Naive thymus-derived CD4-positive, alpha-beta T cell (primary cell): ENCODE results near the gene KANK3. TPM values are rescaled to one million over a fixed set of nuclear protein-coding genes. Genes with fewer than 3 reads are reported as not detected.
A peak's percentile ranks its signal among the peaks of the same experiment; 100 is the strongest.

Experiments used
- ATAC-seq: fragments of 150-1000 bp; cut with Tn5 transposase; 2 replicates; pipeline ENCODE4 v1.10.0; 2021; ENCODE audit warnings: mild to moderate bottlenecking, moderate library complexity
- CTCF ChIA-PET: fragments of 350-600 bp; sonication (Branson Sonifier 250); formaldehyde crosslinking; loops from one replicate; lab custom pipeline; 2021; ENCODE audit warnings: antibody characterized with exemption; lab: Charles Lee
- POLR2A ChIA-PET: fragments of 350-600 bp; sonication (Branson Sonifier 250); formaldehyde crosslinking; loops from one replicate; lab custom pipeline; 2021; ENCODE audit warnings: antibody characterized with exemption, inconsistent platforms; lab: Charles Lee
- DNase-seq, 9 donors: peaks; one replicate each; pipeline versions ENCODE4 v3.0.0 to v3.0.0-alpha.2; 2020 to 2022; ENCODE audit warnings: mixed read lengths in 1 of 9
- H3K27ac ChIP-seq: one replicate; pipeline ENCODE4 v1.7.0; 2013; ENCODE audit warnings: mild to moderate bottlenecking, low read depth, low read length, moderate library complexity
- H3K27me3 ChIP-seq, 2 donors: one replicate each; pipeline ENCODE4 v1.7.0; 2013; ENCODE audit warnings: low read length in 2 of 2, mild to moderate bottlenecking in 2 of 2, moderate library complexity in 2 of 2; ENCODE audit not compliant: control insufficient read depth in 2 of 2, insufficient read depth in 2 of 2
- H3K36me3 ChIP-seq, 3 experiments: 1 replicate in 2 of 3; 2 replicates in 1 of 3; pipeline ENCODE4 v1.7.0; 2013; ENCODE audit warnings: low read length in 3 of 3, mild to moderate bottlenecking in 3 of 3, moderate library complexity in 1 of 3; ENCODE audit not compliant: insufficient read depth in 3 of 3, control insufficient read depth in 2 of 3
- H3K4me1 ChIP-seq, 2 donors: one replicate each; pipeline ENCODE4 v1.7.0; 2013; ENCODE audit warnings: low read length in 2 of 2, mild to moderate bottlenecking in 2 of 2, moderate library complexity in 1 of 2; ENCODE audit not compliant: control insufficient read depth in 2 of 2, insufficient read depth in 2 of 2
- H3K4me3 ChIP-seq: 2 replicates; pipeline ENCODE4 v1.7.0; 2013; ENCODE audit warnings: mild to moderate bottlenecking, low read length
- H3K9me3 ChIP-seq, 3 experiments: 1 replicate in 2 of 3; 2 replicates in 1 of 3; pipeline ENCODE4 v1.7.0; 2013; ENCODE audit warnings: low read length in 3 of 3; ENCODE audit not compliant: control insufficient read depth in 2 of 3
- H3K27ac Mint-ChIP-seq, 9 donors: one replicate each; pipeline ENCODE4 v1.8.0; 2020 to 2022; ENCODE audit warnings: mixed read lengths in 9 of 9, mild to moderate bottlenecking in 8 of 9, moderate library complexity in 5 of 9, inconsistent platforms in 2 of 9
- H3K27me3 Mint-ChIP-seq, 5 donors: one replicate each; pipeline ENCODE4 v1.8.0; 2021 to 2022; ENCODE audit warnings: mixed read lengths in 5 of 5, mild to moderate bottlenecking in 1 of 5
- H3K36me3 Mint-ChIP-seq, 5 donors: one replicate each; pipeline ENCODE4 v1.8.0; 2020 to 2022; ENCODE audit warnings: mixed read lengths in 5 of 5, mild to moderate bottlenecking in 3 of 5, inconsistent platforms in 1 of 5
- H3K4me1 Mint-ChIP-seq, 7 donors: one replicate each; pipeline ENCODE4 v1.8.0; 2020 to 2022; ENCODE audit warnings: mixed read lengths in 7 of 7, mild to moderate bottlenecking in 3 of 7, inconsistent platforms in 1 of 7
- H3K4me3 Mint-ChIP-seq, 10 donors: one replicate each; pipeline ENCODE4 v1.8.0; 2020 to 2022; ENCODE audit warnings: mild to moderate bottlenecking in 10 of 10, mixed read lengths in 10 of 10, moderate library complexity in 6 of 10, inconsistent platforms in 2 of 10
- H3K9me3 Mint-ChIP-seq, 11 donors: one replicate each; pipeline ENCODE4 v1.8.0; 2020 to 2022; ENCODE audit warnings: mixed read lengths in 11 of 11, mild to moderate bottlenecking in 4 of 11, inconsistent platforms in 1 of 11, moderate library complexity in 1 of 11
- intact Hi-C, 2 donors: fragments of 100-400 bp; cut with micrococcal nuclease; formaldehyde crosslinking; loops; one replicate each; pipeline ENCODE4 v1.15.1; 2023
- polyA plus RNA-seq, 2 donors: library from polyadenylated mRNA; unstranded; fragments of 300-500 nt; fragmentation: Illumina TruSeq; gene quantifications; one replicate each; pipeline ENCODE4 v1.2.3, GENCODE V29; 2021
- total RNA-seq, 6 experiments: library from RNA in 5 of 6; stranded (reverse) in 5 of 6; gene quantifications; 1 replicate in 5 of 6; 2 replicates in 1 of 6; pipeline ENCODE4 v1.2.3 and lab custom pipeline; 2021 to 2026

KANK3 gene
- total and polyA plus RNA-seq, 7 experiments from 2014 or later, result 0.52 to 4.4 (median 1.7) TPM

GRCh38 chr19:8307965-8308866, 34.8 kb downstream of the KANK3 start, which contains the start of gene CD320:
TSS of gene CD320 (minus strand) at chr19:8308358. CDS start at chr19:8308290, 68 bp downstream.
- ATAC-seq, result peak; percentile 95
- CTCF ChIA-PET, result interaction anchor here (1.1 kb wide), 1 partner anchor 12 kb away, joined by 5 read pairs; no protein-coding TSS in a partner anchor
- Mint-ChIP-seq H3K4me1 (peaks cover 18 to 38% (median 35%) of the 10 kb centered on the region in 7 donors), H3K27ac (peak within 1 kb of the TSS; percentile 79 to 98 (median 94)), H3K9me3 (no peaks in the 10 kb centered on the region), H3K36me3 (peaks cover 0 to 14% (median 0%) of the 10 kb centered on the region in 5 donors), H3K4me3 (peak within 1 kb of the TSS; percentile 90 to 97 (median 92)), H3K27me3 (no peaks in the 10 kb centered on the region)
- intact Hi-C loops, result loop anchor here (1.0 to 10.0 kb wide), 7 partner anchors 13 to 1113 kb away; partner anchors contain the start of genes NDUFA7 (in 2 of the 2), RAB11B (in 2 of the 2), RPS28 (in 2 of the 2) and PNPLA6 (in 1 of the 2)
- POLR2A ChIA-PET, result interaction anchor here (0.9 to 4.8 kb wide), 3 partner anchors 10 to 14 kb away, joined by 3 to 31 read pairs (median 3); partner anchors contain the start of genes NDUFA7 and RPS28
- Histone ChIP-seq H3K9me3 (no peaks in the 10 kb centered on the region), H3K4me1 (peaks cover 20 to 22% of the 10 kb centered on the region in 2 donors), H3K27ac (peak within 1 kb of the TSS; percentile 89), H3K4me3 (peak within 1 kb of the TSS; percentile 83), H3K36me3 (peaks cover 0 to 49% (median 0%) of the 10 kb centered on the region in 3 experiments), H3K27me3 (no peaks in the 10 kb centered on the region)
- DNase-seq, result peak; percentile 84 to 90 (median 89)

GRCh38 chr19:8307400-8307964, 35.6 kb downstream of the KANK3 start:
- ChIA-PET POLR2A (interaction anchor here (0.9 to 1.4 kb wide), 2 partner anchors 12 to 14 kb away, joined by 3 read pairs; partner anchors contain the start of genes NDUFA7 and RPS28), CTCF (interaction anchor here (0.5 kb wide), 1 partner anchor 49 kb away, joined by 3 read pairs; no protein-coding TSS in a partner anchor)
- Mint-ChIP-seq H3K27me3 (no peaks in the 10 kb centered on the region), H3K4me3 (peak overlapping the region; percentile 90 to 97 (median 92)), H3K9me3 (no peaks in the 10 kb centered on the region), H3K27ac (peak overlapping the region; percentile 79 to 98 (median 91)), H3K4me1 (peaks cover 18 to 38% (median 35%) of the 10 kb centered on the region in 7 donors), H3K36me3 (peaks cover 0 to 14% (median 0%) of the 10 kb centered on the region in 5 donors)
- peaks cover 0 to 47% (median 0%) of the 10 kb centered on the region in 3 experiments for H3K36me3 ChIP-seq
- H3K4me3 ChIP-seq, result peak overlapping the region; percentile 83
- no peaks in the 10 kb centered on the region for H3K27me3 ChIP-seq
- intact Hi-C loops, result loop anchor here (5.0 to 10.0 kb wide), 4 partner anchors 53 to 1113 kb away; partner anchors contain the start of gene PNPLA6 (in 1 of the 2)
- H3K4me1 ChIP-seq, result peaks cover 20 to 22% of the 10 kb centered on the region in 2 donors
- no peak for ATAC-seq
- no peak for DNase-seq
- H3K9me3 ChIP-seq, result no peaks in the 10 kb centered on the region
- peak overlapping the region; percentile 89 for H3K27ac ChIP-seq

DNA sequence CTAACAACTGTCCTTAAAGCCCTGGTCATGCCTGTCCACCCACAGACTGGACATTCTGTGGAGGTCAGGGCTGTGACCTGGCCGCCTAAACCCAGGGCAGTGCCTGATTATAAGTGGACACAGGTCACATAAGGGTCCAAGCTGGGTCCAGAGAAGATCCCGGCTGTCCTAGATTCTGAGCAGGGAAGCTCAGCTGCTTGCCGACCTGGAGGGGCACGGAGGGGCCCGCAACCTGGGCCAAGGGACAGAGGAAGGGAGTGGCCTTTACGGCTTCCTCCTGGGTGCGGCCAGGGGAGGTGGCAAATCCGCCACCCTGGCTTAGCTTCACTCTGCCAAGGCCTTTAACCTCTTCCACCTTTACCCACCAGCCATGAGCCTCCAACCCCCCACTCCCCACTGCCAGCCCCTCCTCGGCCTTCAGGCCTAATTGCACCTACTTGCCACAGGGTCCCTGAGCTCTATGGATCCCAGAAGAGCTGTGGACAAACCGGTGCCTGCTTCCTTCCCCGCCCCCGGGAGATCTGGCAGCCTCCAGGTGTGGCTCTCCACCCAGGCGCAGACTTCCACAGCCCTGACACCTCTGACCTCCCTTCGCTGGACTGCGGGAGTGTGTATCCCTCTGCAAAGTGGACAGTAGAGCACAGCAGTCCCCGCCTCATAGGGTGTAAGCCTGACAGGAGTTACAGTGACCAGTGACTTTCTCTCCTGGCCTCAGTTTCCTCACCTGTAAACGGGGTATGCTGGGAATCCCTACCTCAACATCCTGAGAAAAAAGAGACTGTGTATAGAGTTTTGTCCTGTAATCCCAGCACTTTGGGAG, 36.6 kb downstream of the KANK3 start:
- no peaks in the 10 kb centered on the region for H3K27me3 Mint-ChIP-seq
- DNase-seq, result peak in 1 of 9 donors; percentile 21
- Histone ChIP-seq H3K4me1 (peaks cover 20 to 22% of the 10 kb centered on the region in 2 donors), H3K36me3 (peaks cover 0 to 45% (median 0%) of the 10 kb centered on the region in 3 experiments), H3K4me3 (no peak overlapping the region), H3K9me3 (no peaks in the 10 kb centered on the region), H3K27ac (peak overlapping the region; percentile 89), H3K27me3 (no peaks in the 10 kb centered on the region)
- H3K36me3 Mint-ChIP-seq, result peaks cover 0 to 14% (median 0%) of the 10 kb centered on the region in 5 donors
- H3K9me3 Mint-ChIP-seq, result no peaks in the 10 kb centered on the region
- H3K27ac Mint-ChIP-seq, result peak overlapping the region; percentile 79 to 98 (median 91)
- intact Hi-C loops, result loop anchor here (5.0 to 10.0 kb wide), 4 partner anchors 52 to 1112 kb away; partner anchors contain the start of gene PNPLA6 (in 1 of the 2)
- CTCF ChIA-PET, result no interaction called here
- no peak for ATAC-seq
- peak overlapping the region; percentile 90 to 97 (median 92) for H3K4me3 Mint-ChIP-seq
- peaks cover 18 to 38% (median 35%) of the 10 kb centered on the region in 7 donors for H3K4me1 Mint-ChIP-seq
- POLR2A ChIA-PET, result interaction anchor here (0.9 to 1.8 kb wide), 2 partner anchors 14 to 15 kb away, joined by 3 to 7 read pairs; partner anchors contain the start of genes NDUFA7 and RPS28

GRCh38 chr19:8305798-8306197, 37.3 kb downstream of the KANK3 start:
- Mint-ChIP-seq H3K4me1 (peaks cover 18 to 38% (median 35%) of the 10 kb centered on the region in 7 donors), H3K36me3 (peaks cover 0 to 8% (median 0%) of the 10 kb centered on the region in 5 donors), H3K9me3 (no peaks in the 10 kb centered on the region), H3K27ac (peak overlapping the region in 8 of 9 donors; percentile 64 to 95 (median 86)), H3K4me3 (peak overlapping the region in 2 of 10 donors; percentile 53 to 95), H3K27me3 (no peaks in the 10 kb centered on the region)
- no peak overlapping the region for H3K4me3 ChIP-seq
- ChIA-PET POLR2A (interaction anchor here (1.1 to 1.8 kb wide), 2 partner anchors 15 to 18 kb away, joined by 3 to 7 read pairs; partner anchors contain the start of genes NDUFA7 and RPS28), CTCF (interaction anchor here (0.6 kb wide), 1 partner anchor 271 kb away, joined by 3 read pairs; the partner anchor contains the start of gene MYO1F)
- DNase-seq (no peak), ATAC-seq (no peak)
- H3K36me3 ChIP-seq, result peaks cover 0 to 39% (median 0%) of the 10 kb centered on the region in 3 experiments
- intact Hi-C loops, result loop anchor here (5.0 to 10.0 kb wide), 4 partner anchors 51 to 1111 kb away; partner anchors contain the start of gene PNPLA6 (in 1 of the 2)
- H3K4me1 ChIP-seq, result peaks cover 20 to 22% of the 10 kb centered on the region in 2 donors
- H3K27me3 ChIP-seq, result no peaks in the 10 kb centered on the region
- no peaks in the 10 kb centered on the region for H3K9me3 ChIP-seq
- no peak overlapping the region for H3K27ac ChIP-seq

GRCh38 chr19:8304841-8305621, 38.0 kb downstream of the KANK3 start:
- peaks cover 0 to 33% (median 0%) of the 10 kb centered on the region in 3 experiments for H3K36me3 ChIP-seq
- Mint-ChIP-seq H3K27me3 (no peaks in the 10 kb centered on the region), H3K36me3 (peaks cover 0 to 7% (median 0%) of the 10 kb centered on the region in 5 donors), H3K27ac (peak overlapping the region in 3 of 9 donors; percentile 34 to 55 (median 51)), H3K4me3 (no peak overlapping the region), H3K9me3 (no peaks in the 10 kb centered on the region), H3K4me1 (peaks cover 18 to 37% (median 35%) of the 10 kb centered on the region in 7 donors)
- no peak overlapping the region for H3K4me3 ChIP-seq
- H3K27me3 ChIP-seq, result no peaks in the 10 kb centered on the region
- intact Hi-C loops, result loop anchor here (5.0 to 10.0 kb wide), 4 partner anchors 50 to 1110 kb away; partner anchors contain the start of gene PNPLA6 (in 1 of the 2)
- ATAC-seq, result no peak
- no peak overlapping the region for H3K27ac ChIP-seq
- ChIA-PET POLR2A (interaction anchor here (1.1 to 1.8 kb wide), 2 partner anchors 16 to 19 kb away, joined by 3 to 7 read pairs; partner anchors contain the start of genes NDUFA7 and RPS28), CTCF (no interaction called here)
- DNase-seq, result peak in 2 of 9 donors; percentile 23 to 34
- H3K9me3 ChIP-seq, result no peaks in the 10 kb centered on the region
- H3K4me1 ChIP-seq, result peaks cover 20 to 22% of the 10 kb centered on the region in 2 donors
